Mesenchymal stem cell (in vitro differentiated cells and primary cell): ENCODE data around the gene TNFRSF1A.
"Not testable (repeated sequence)": the region's sequence is repeated elsewhere in the genome, so short reads cannot be mapped to it uniquely, and the experiment has no call there.

Experiments used
- DNase-seq: peaks from one replicate; pipeline ENCODE4 v3.0.0-alpha.2; 2013
- H2AFZ ChIP-seq: one replicate; pipeline ENCODE4 v1.6.1; 2013; ENCODE audit warnings: low read depth, mild to moderate bottlenecking, control low read depth, inconsistent platforms, low read length, moderate library complexity
- H2AK5ac ChIP-seq: 2 replicates; pipeline ENCODE4 v1.6.1; 2013; ENCODE audit warnings: low read length, moderate library complexity, mild to moderate bottlenecking, inconsistent platforms; ENCODE audit not compliant: severe bottlenecking
- H2BK120ac ChIP-seq: one replicate; pipeline ENCODE4 v1.6.1; 2013; ENCODE audit warnings: low read depth, mild to moderate bottlenecking, inconsistent platforms, low read length, moderate library complexity
- H2BK12ac ChIP-seq, 2 experiments: one replicate each; pipeline ENCODE4 v1.6.1; 2013; ENCODE audit warnings: inconsistent platforms in 2 of 2, low read length in 2 of 2, mild to moderate bottlenecking in 2 of 2, moderate library complexity in 2 of 2, control low read depth in 1 of 2
- H2BK15ac ChIP-seq: one replicate; pipeline ENCODE4 v1.6.1; 2013; ENCODE audit warnings: mild to moderate bottlenecking, low read depth, inconsistent platforms; ENCODE audit not compliant: poor library complexity, severe bottlenecking
- H2BK5ac ChIP-seq: 2 replicates; pipeline ENCODE4 v1.6.1; 2013; ENCODE audit warnings: low read depth, mild to moderate bottlenecking, low read length, control low read depth, inconsistent platforms; ENCODE audit not compliant: poor library complexity, severe bottlenecking
- H3K14ac ChIP-seq, 2 experiments: one replicate each; pipeline ENCODE4 v1.6.1; 2013; ENCODE audit warnings: inconsistent platforms in 2 of 2, low read length in 2 of 2, control low read depth in 1 of 2, mild to moderate bottlenecking in 1 of 2, moderate library complexity in 1 of 2
- H3K18ac ChIP-seq, 2 experiments: one replicate each; pipeline ENCODE4 v1.6.1; 2013; ENCODE audit warnings: inconsistent platforms in 2 of 2, low read length in 2 of 2, control low read depth in 1 of 2, low read depth in 1 of 2, mild to moderate bottlenecking in 1 of 2
- H3K23ac ChIP-seq, 2 experiments: one replicate each; pipeline ENCODE4 v1.6.1; 2013; ENCODE audit warnings: inconsistent platforms in 2 of 2, low read length in 2 of 2, mild to moderate bottlenecking in 2 of 2, moderate library complexity in 2 of 2, control low read depth in 1 of 2
- H3K27ac ChIP-seq: 2 replicates; pipeline ENCODE4 v1.5.1; 2013; ENCODE audit warnings: mild to moderate bottlenecking, moderate library complexity, low read length, control low read depth, inconsistent platforms; ENCODE audit not compliant: poor library complexity, severe bottlenecking
- H3K27me3 ChIP-seq, 2 experiments: 2 replicates each; pipeline versions ENCODE4 v1.6.1 to v1.7.0; 2013; ENCODE audit warnings: low read length in 2 of 2, mild to moderate bottlenecking in 2 of 2, moderate library complexity in 2 of 2, control low read depth in 1 of 2, inconsistent platforms in 1 of 2; ENCODE audit not compliant: control insufficient read depth in 1 of 2, insufficient read depth in 1 of 2
- H3K36me3 ChIP-seq, 2 experiments: 2 replicates each; pipeline versions ENCODE4 v1.6.1 to v1.7.0; 2013; ENCODE audit warnings: low read length in 2 of 2, control low read depth in 1 of 2, inconsistent platforms in 1 of 2, low read depth in 1 of 2, mild to moderate bottlenecking in 1 of 2; ENCODE audit not compliant: insufficient read depth in 2 of 2, control insufficient read depth in 1 of 2
- H3K4ac ChIP-seq, 2 experiments: one replicate each; pipeline ENCODE4 v1.6.1; 2013; ENCODE audit warnings: inconsistent platforms in 2 of 2, low read length in 2 of 2, mild to moderate bottlenecking in 2 of 2, moderate library complexity in 2 of 2, control low read depth in 1 of 2, low read depth in 1 of 2
- H3K4me1 ChIP-seq: 2 replicates; pipeline ENCODE4 v1.6.1; 2013; ENCODE audit warnings: low read depth, low read length, control low read depth; ENCODE audit not compliant: control insufficient read depth, insufficient read depth
- H3K4me2 ChIP-seq: 2 replicates; pipeline ENCODE4 v1.6.1; 2013; ENCODE audit warnings: low read length, mild to moderate bottlenecking, inconsistent platforms; ENCODE audit not compliant: poor library complexity, severe bottlenecking
- H3K4me3 ChIP-seq, 2 experiments: 2 replicates each; pipeline versions ENCODE4 v1.5.1 to v1.7.0; 2013; ENCODE audit warnings: low read length in 2 of 2, mild to moderate bottlenecking in 2 of 2, control low read depth in 1 of 2, low read depth in 1 of 2; ENCODE audit not compliant: insufficient read depth in 1 of 2
- H3K79me1 ChIP-seq: replicated peaks from 2 replicates; pipeline ENCODE4 v1.6.1; 2013; ENCODE audit warnings: mild to moderate bottlenecking, control low read depth, low read length, inconsistent platforms; ENCODE audit not compliant: poor library complexity, severe bottlenecking
- H3K9ac ChIP-seq: 2 replicates; pipeline ENCODE4 v1.7.0; 2013; ENCODE audit warnings: mild to moderate bottlenecking, low read length, moderate library complexity
- H3K9me3 ChIP-seq: 2 replicates; pipeline ENCODE4 v1.7.0; 2013; ENCODE audit warnings: mild to moderate bottlenecking, low read length; ENCODE audit not compliant: control insufficient read depth
- H4K8ac ChIP-seq: one replicate; pipeline ENCODE4 v1.6.1; 2013; ENCODE audit warnings: inconsistent platforms, mild to moderate bottlenecking, low read length, moderate library complexity
- H4K91ac ChIP-seq: one replicate; pipeline ENCODE4 v1.6.1; 2013; ENCODE audit warnings: mild to moderate bottlenecking, low read length, inconsistent platforms
- WGBS: methylation state at CpG from one replicate; pipeline ENCODE4 v1.1.7; 2013; ENCODE audit warnings: mixed read lengths; 5-methylcytosine and 5-hydroxymethylcytosine counted together

The TNFRSF1A gene

DNA sequence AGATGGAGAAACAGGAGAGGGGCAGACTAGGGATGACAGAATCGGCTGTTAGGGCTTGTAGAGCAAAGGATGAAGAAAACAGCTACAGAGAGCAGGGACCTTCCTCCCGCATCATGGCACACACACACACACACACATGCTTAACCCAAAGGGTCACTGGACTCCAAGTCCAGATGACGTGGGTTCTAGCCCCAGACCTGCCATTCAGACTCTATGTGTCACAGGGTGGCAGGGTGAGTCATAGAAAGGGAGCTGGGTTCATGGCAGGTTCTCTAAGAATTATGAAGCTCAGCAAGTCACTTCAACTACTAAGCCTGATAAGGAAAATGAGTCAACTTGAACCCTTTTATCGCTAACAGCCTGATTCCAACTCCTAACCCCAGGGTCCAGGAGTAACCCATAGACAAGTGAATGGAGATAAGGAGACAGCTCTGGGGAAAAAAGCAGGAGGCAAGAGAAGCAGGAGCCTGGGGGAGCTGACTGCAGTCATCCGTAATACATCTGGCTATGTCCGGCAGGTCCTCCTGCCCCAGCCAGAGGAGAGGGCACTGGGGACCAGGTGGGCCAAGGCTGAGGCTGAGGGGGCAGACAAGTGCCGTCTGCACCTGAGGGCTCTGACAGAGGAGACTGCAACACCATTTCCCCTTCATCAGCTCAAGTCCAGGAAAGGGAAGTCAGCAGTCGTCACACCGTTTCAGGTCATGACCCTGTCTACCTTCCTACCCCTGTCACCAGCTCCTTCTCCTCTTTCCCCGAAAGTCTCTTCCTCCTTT is 3.6 kb upstream of the TNFRSF1A start:
- Histone ChIP-seq H3K4me3 (no peak overlapping the region), H2BK12ac (peak overlapping the region; percentile 22 to 80), H2BK15ac (peak overlapping the region; percentile 65), H2AFZ (no peak overlapping the region), H4K8ac (peak overlapping the region; percentile 50), H4K91ac (peak overlapping the region; percentile 90), H3K36me3 (no peaks in the 10 kb centered on the region), H3K23ac (no peak overlapping the region), H3K4ac (no peak overlapping the region), H2BK5ac (no peak overlapping the region), H2AK5ac (peak overlapping the region; percentile 61), H3K18ac (peak overlapping the region; percentile 50 to 74), H3K4me2 (no peak overlapping the region), H3K27me3 (no peaks in the 10 kb centered on the region), H3K27ac (no peak overlapping the region), H2BK120ac (no peak overlapping the region), H3K4me1 (peaks cover 14% of the 10 kb centered on the region), H3K9ac (peak overlapping the region; percentile 46), H3K14ac (peak overlapping the region in 1 of 2 experiments; percentile 69), H3K79me1 (peaks cover 4% of the 10 kb centered on the region), H3K9me3 (no peaks in the 10 kb centered on the region)
- peak; percentile 98 for DNase-seq
- WGBS, result 47% methylated on average over 6 of the region's 10 CpGs

DNA sequence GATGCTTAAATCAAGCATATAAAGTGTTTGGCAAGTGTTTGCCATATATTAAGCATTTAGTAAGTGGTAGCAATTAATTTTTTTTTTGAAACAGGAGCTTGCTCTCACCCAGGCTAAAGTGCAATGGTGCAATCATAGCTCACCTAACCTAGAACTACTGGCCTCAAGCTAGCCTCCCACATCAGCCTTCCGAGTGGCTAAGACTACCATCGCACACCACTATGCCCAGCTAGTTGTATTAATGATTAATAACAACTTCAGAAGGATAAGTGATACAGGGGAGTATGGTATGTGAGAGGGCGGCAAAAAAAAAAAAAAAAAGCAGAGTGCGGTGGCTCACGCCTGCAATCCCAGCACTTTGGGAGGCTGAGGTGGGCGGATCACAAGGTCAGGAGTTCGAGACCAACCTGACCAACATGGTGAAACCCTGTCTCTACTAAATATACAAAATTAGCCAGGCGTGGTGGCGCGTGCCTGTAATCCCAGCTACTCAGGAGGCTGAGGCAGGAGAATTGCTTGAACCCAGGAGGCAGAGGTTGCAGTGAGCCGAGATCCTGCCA is 2.3 kb upstream of the TNFRSF1A start:
- WGBS, result 95% methylated on average over 9 of the region's 11 CpGs
- not testable (repeated sequence) for H3K27ac ChIP-seq, H3K14ac ChIP-seq, H3K9me3 ChIP-seq, H3K23ac ChIP-seq, DNase-seq, H3K79me1 ChIP-seq, H2BK120ac ChIP-seq, H3K27me3 ChIP-seq, H2BK12ac ChIP-seq, H2AK5ac ChIP-seq, H4K8ac ChIP-seq, H3K36me3 ChIP-seq, H2AFZ ChIP-seq, H4K91ac ChIP-seq, H3K18ac ChIP-seq, H3K4me2 ChIP-seq, H2BK15ac ChIP-seq, H2BK5ac ChIP-seq, H3K4ac ChIP-seq
- Histone ChIP-seq H3K9ac (peak overlapping the region; percentile 98), H3K4me3 (peak overlapping the region in 1 of 2 experiments; percentile 35), H3K4me1 (peaks cover 18% of the 10 kb centered on the region)

GRCh38 chr12:6343518-6343917 is 1.6 kb upstream of the TNFRSF1A start:
- H3K27me3 ChIP-seq, result no peaks in the 10 kb centered on the region
- peak overlapping the region in 1 of 2 experiments; percentile 24 for H3K4ac ChIP-seq
- H3K14ac ChIP-seq, result no peak overlapping the region
- WGBS, result 53% methylated on average over 3 of the region's 5 CpGs
- H2BK120ac ChIP-seq, result no peak overlapping the region
- no peak overlapping the region for H4K8ac ChIP-seq
- H3K9ac ChIP-seq, result peak overlapping the region; percentile 98
- H2AFZ ChIP-seq, result peak overlapping the region; percentile 8
- H3K9me3 ChIP-seq, result no peaks in the 10 kb centered on the region
- peaks cover 20% of the 10 kb centered on the region for H3K4me1 ChIP-seq
- no peak overlapping the region for H3K27ac ChIP-seq
- H2BK5ac ChIP-seq, result no peak overlapping the region
- no peak for DNase-seq
- H2BK12ac ChIP-seq, result peak overlapping the region; percentile 49 to 69
- H3K18ac ChIP-seq, result peak overlapping the region; percentile 9 to 40
- H3K79me1 ChIP-seq, result peaks cover 4% of the 10 kb centered on the region
- H2AK5ac ChIP-seq, result no peak overlapping the region
- no peak overlapping the region for H3K4me2 ChIP-seq
- H3K4me3 ChIP-seq, result peak overlapping the region in 1 of 2 experiments; percentile 35
- no peak overlapping the region for H4K91ac ChIP-seq
- peaks cover 0 to 2% of the 10 kb centered on the region in 2 experiments for H3K36me3 ChIP-seq
- H2BK15ac ChIP-seq, result no peak overlapping the region
- H3K23ac ChIP-seq, result no peak overlapping the region

- Histone ChIP-seq H3K79me1 (peaks cover 4% of the 10 kb centered on the region), H2BK120ac (peak overlapping the region; percentile 81), H3K36me3 (peaks cover 4 to 6% of the 10 kb centered on the region in 2 experiments), H3K27me3 (no peaks in the 10 kb centered on the region), H4K8ac (peak overlapping the region; percentile 79), H2AK5ac (peak overlapping the region; percentile 79), H3K4me1 (peaks cover 26% of the 10 kb centered on the region), H3K27ac (peak overlapping the region; percentile 38), H3K4ac (peak overlapping the region in 1 of 2 experiments; percentile 88), H3K9ac (peak overlapping the region; percentile 98), H3K23ac (no peak overlapping the region), H4K91ac (peak overlapping the region; percentile 95), H3K9me3 (no peaks in the 10 kb centered on the region), H3K4me2 (peak overlapping the region; percentile 8), H3K4me3 (peak overlapping the region in 1 of 2 experiments; percentile 96), H2BK5ac (no peak overlapping the region), H2BK12ac (peak overlapping the region; percentile 92 to 96), H2BK15ac (no peak overlapping the region), H3K18ac (peak overlapping the region; percentile 87 to 92), H2AFZ (no peak overlapping the region), H3K14ac (peak overlapping the region in 1 of 2 experiments; percentile 56)
- no peak for DNase-seq
- 62% methylated on average over 6 of the region's 7 CpGs for WGBS
These were observed 439 bp upstream of the TNFRSF1A start for GRCh38 chr12:6342140-6342889.
